WTC11 (cell line): ENCODE data around the gene FGF3. TPM values are rescaled to one million over a fixed set of nuclear protein-coding genes. Genes with fewer than 3 reads are reported as not detected.

Source experiments
- ATAC-seq: fragments of 200-7000 bp; cut with Tn5 transposase; 2 replicates; pipeline ENCODE4 v1.10.0; 2021; ENCODE audit warnings: mild to moderate bottlenecking, moderate library complexity
- CTCF ChIA-PET: fragments of 300-600 bp; sonication (Branson Sonifier 250); formaldehyde crosslinking; loops from one replicate; lab custom pipeline; 2021; ENCODE audit warnings: antibody characterized with exemption; lab: Charles Lee
- POLR2A ChIA-PET: fragments of 350-600 bp; sonication (Branson Sonifier 250); formaldehyde crosslinking; loops from one replicate; lab custom pipeline; 2021; ENCODE audit warnings: antibody characterized with exemption; lab: Charles Lee
- DNase-seq: peaks from one replicate; pipeline ENCODE4 v3.0.0; 2021; ENCODE audit warnings: low spot score
- H3K27ac Mint-ChIP-seq: 2 replicates; pipeline ENCODE4 v1.8.0; 2021; ENCODE audit warnings: mixed read lengths
- H3K27me3 Mint-ChIP-seq: 2 replicates; pipeline ENCODE4 v1.8.0; 2021; ENCODE audit warnings: low read depth, mild to moderate bottlenecking, moderate library complexity, mixed read lengths
- H3K36me3 Mint-ChIP-seq: 2 replicates; pipeline ENCODE4 v1.8.0; 2021; ENCODE audit warnings: mixed read lengths
- H3K4me1 Mint-ChIP-seq: 2 replicates; pipeline ENCODE4 v1.8.0; 2022; ENCODE audit warnings: mixed read lengths
- H3K4me3 Mint-ChIP-seq: 2 replicates; pipeline ENCODE4 v1.8.0; 2021; ENCODE audit warnings: mild to moderate bottlenecking, moderate library complexity, mixed read lengths
- H3K9me3 Mint-ChIP-seq: 2 replicates; pipeline ENCODE4 v1.8.0; 2021; ENCODE audit warnings: mixed read lengths
- CREM ChIP-seq: sonication (generic); formaldehyde crosslinking; IDR thresholded peaks from 2 replicates; pipeline ENCODE4 v1.8.1; 2022; ENCODE audit warnings: mild to moderate bottlenecking, missing genetic modification reagents, moderate library complexity
- ETV6 ChIP-seq: sonication (generic); formaldehyde crosslinking; IDR thresholded peaks from 2 replicates; pipeline ENCODE4 v1.8.1; 2022; ENCODE audit warnings: mild to moderate bottlenecking, missing genetic modification reagents
- FOXK1 ChIP-seq: sonication (generic); formaldehyde crosslinking; IDR thresholded peaks from 2 replicates; pipeline ENCODE4 v1.8.0; 2022; ENCODE audit warnings: mild to moderate bottlenecking, moderate library complexity, missing genetic modification reagents
- FOXP1 ChIP-seq: sonication (generic); formaldehyde crosslinking; IDR thresholded peaks from 2 replicates; pipeline ENCODE4 v1.8.0; 2022; ENCODE audit warnings: missing genetic modification reagents, mild to moderate bottlenecking, moderate library complexity, borderline replicate concordance
- GRHL2 ChIP-seq: fragments of 250-450 bp; sonication (Bioruptor Pico); IDR thresholded peaks from 2 replicates; pipeline ENCODE4 v1.8.0; 2022; ENCODE audit warnings: mild to moderate bottlenecking, moderate library complexity; ENCODE audit not compliant: insufficient replicate concordance, severe bottlenecking
- GTF2I ChIP-seq: fragments of 250-450 bp; sonication (Bioruptor Pico); conservative IDR thresholded peaks from 2 replicates; pipeline ENCODE4 v1.4.0; 2021; ENCODE audit warnings: mild to moderate bottlenecking
- MYBL2 ChIP-seq: sonication (generic); formaldehyde crosslinking; IDR thresholded peaks from 2 replicates; pipeline ENCODE4 v1.8.1; 2023; ENCODE audit warnings: mild to moderate bottlenecking, moderate library complexity, missing genetic modification reagents
- PRRX2 ChIP-seq: fragments of 250-450 bp; sonication (Bioruptor Pico); IDR thresholded peaks from 2 replicates; pipeline ENCODE4 v1.8.0; 2021; ENCODE audit warnings: mild to moderate bottlenecking
- TCF7 ChIP-seq: sonication (generic); formaldehyde crosslinking; IDR thresholded peaks from 2 replicates; pipeline ENCODE4 v1.8.0; 2022; ENCODE audit warnings: mild to moderate bottlenecking, low read depth, missing genetic modification reagents, moderate library complexity
- TP53 ChIP-seq: sonication (generic); formaldehyde crosslinking; IDR thresholded peaks from 2 replicates; pipeline ENCODE4 v1.8.1; 2023; ENCODE audit warnings: mild to moderate bottlenecking, missing genetic modification reagents
- ZNF232 ChIP-seq: sonication (generic); formaldehyde crosslinking; IDR thresholded peaks from 2 replicates; pipeline ENCODE4 v1.8.0; 2022; ENCODE audit warnings: mild to moderate bottlenecking, missing genetic modification reagents
- total RNA-seq: library from RNA; stranded (reverse); gene quantifications from 3 replicates; pipeline ENCODE4 v1.2.3, GENCODE V29; 2021
- TF ChIP-seq, protein P1 (sequence below): sonication (generic); formaldehyde crosslinking; IDR thresholded peaks from 2 replicates; pipeline ENCODE4 v1.8.1; 2023; ENCODE audit warnings: mild to moderate bottlenecking, missing genetic modification reagents, moderate library complexity
- TF ChIP-seq, protein P2 (sequence below): sonication (generic); formaldehyde crosslinking; IDR thresholded peaks from 2 replicates; pipeline ENCODE4 v1.8.1; 2022; ENCODE audit warnings: low read depth, mild to moderate bottlenecking, moderate library complexity, missing genetic modification reagents, borderline replicate concordance
- TF ChIP-seq, protein P3 (sequence below): sonication (generic); formaldehyde crosslinking; IDR thresholded peaks from 2 replicates; pipeline ENCODE4 v1.8.1; 2023; ENCODE audit warnings: mild to moderate bottlenecking, missing genetic modification reagents, borderline replicate concordance
- TF ChIP-seq, protein P4 (sequence below): sonication (generic); formaldehyde crosslinking; IDR thresholded peaks from 2 replicates; pipeline ENCODE4 v1.8.0; 2023; ENCODE audit warnings: mild to moderate bottlenecking, missing genetic modification reagents
- TF ChIP-seq, protein P5 (sequence below): sonication (generic); formaldehyde crosslinking; IDR thresholded peaks from 2 replicates; pipeline ENCODE4 v1.8.1; 2022; ENCODE audit warnings: missing genetic modification reagents, borderline replicate concordance
- TF ChIP-seq, protein P6 (sequence below): sonication (generic); formaldehyde crosslinking; IDR thresholded peaks from 2 replicates; pipeline ENCODE4 v1.8.1; 2022; ENCODE audit warnings: mild to moderate bottlenecking, moderate library complexity, missing genetic modification reagents
- TF ChIP-seq, protein P7 (sequence below): sonication (generic); formaldehyde crosslinking; IDR thresholded peaks from 2 replicates; pipeline ENCODE4 v1.8.1; 2023; ENCODE audit warnings: mild to moderate bottlenecking, missing genetic modification reagents, moderate library complexity

FGF3 gene
- total RNA-seq, 1 experiment from 2014 or later, result not detected

DNA sequence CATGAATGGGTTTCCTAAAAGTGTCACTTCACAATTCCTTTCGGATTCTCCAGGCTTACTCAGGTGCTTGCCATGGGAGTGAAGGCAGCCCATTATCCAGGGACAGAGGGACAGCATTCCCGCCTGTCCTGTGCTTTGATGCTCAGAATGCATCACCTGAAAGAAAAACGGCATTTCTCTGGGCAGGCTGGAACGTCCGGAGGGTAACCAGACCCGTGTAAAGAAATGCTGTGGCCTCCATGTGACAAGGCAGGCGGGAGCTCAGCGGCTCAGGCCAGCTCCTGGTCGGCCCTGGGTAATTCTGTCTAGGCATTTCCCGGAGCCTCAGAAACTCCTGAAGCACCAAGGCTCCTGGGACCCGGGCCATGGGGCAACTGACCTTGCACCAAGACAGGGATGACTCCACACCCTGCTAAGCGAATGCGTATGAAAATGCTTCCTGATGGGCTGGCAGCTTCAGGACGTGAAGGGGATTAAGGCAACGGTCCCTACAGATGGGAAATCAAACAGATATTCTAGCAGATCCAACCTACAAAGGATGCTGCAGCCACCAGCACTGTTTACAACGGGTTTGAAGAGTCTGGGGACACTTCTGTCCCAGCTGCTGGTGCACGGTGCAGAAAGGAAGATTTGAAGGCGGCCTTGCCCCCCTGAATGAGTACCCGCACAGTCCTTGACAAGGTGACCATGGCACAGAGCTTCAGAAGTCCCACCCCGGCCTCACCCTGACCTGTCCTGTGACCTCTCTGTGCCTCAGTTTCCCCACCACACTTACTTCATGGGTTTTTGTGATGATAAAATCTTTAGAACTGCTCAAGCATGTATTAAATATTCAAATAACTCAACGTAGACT, 13.6 kb upstream of the FGF3 start:
- Mint-ChIP-seq H3K4me3 (no peak overlapping the region), H3K9me3 (no peaks in the 10 kb centered on the region), H3K36me3 (no peaks in the 10 kb centered on the region), H3K27ac (peak overlapping the region; percentile 57; the same call in 1 of the 2 replicates), H3K27me3 (no peaks in the 10 kb centered on the region; the same call in 1 of the 2 replicates), H3K4me1 (peaks cover 28% of the 10 kb centered on the region)
- DNase-seq, result no peak
- ChIA-PET CTCF (interaction anchor here (0.6 to 2.3 kb wide), 9 partner anchors 10 to 149 kb away, joined by 3 to 16 read pairs (median 3); no protein-coding TSS in a partner anchor), POLR2A (no interaction called here)
- peak; percentile 64 for ATAC-seq
- TF ChIP-seq FOXK1, result no peak
- TF ChIP-seq, protein P1, sequence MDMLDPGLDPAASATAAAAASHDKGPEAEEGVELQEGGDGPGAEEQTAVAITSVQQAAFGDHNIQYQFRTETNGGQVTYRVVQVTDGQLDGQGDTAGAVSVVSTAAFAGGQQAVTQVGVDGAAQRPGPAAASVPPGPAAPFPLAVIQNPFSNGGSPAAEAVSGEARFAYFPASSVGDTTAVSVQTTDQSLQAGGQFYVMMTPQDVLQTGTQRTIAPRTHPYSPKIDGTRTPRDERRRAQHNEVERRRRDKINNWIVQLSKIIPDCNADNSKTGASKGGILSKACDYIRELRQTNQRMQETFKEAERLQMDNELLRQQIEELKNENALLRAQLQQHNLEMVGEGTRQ (CRISPR knock-in tag), result 0 out of 2 replicates have a peak, but pooled peaks have one; percentile 19

DNA sequence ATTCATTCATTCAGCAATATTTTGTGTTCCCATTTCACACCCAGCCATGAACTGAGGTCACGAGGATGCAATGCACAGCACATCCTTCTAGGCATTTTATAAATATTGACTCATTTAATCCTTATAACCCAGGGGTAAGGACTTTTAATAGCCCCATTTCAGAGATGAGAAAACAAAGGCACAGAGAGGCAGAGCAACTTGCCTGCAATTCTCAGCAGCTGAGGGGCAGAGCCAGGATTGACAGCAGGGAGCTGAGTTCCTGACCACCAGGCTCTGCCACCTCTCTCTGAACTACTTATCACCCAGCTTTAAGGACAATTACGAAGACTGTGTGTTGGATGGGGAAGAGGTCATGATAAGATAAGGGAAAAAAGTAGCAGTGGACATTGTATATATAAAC, 12.8 kb upstream of the FGF3 start:
- peaks cover 28% of the 10 kb centered on the region for H3K4me1 Mint-ChIP-seq
- H3K27me3 Mint-ChIP-seq, result no peaks in the 10 kb centered on the region; the same call in 1 of the 2 replicates
- ATAC-seq (no peak), DNase-seq (no peak)
- POLR2A ChIA-PET, result no interaction called here
- CTCF ChIA-PET, result interaction anchor here (0.9 to 2.3 kb wide), 7 partner anchors 10 to 148 kb away, joined by 3 to 16 read pairs (median 3); no protein-coding TSS in a partner anchor
- H3K9me3 Mint-ChIP-seq, result no peaks in the 10 kb centered on the region
- no peak overlapping the region for H3K4me3 Mint-ChIP-seq
- TF ChIP-seq GTF2I, result no peak
- TF ChIP-seq, protein P2, sequence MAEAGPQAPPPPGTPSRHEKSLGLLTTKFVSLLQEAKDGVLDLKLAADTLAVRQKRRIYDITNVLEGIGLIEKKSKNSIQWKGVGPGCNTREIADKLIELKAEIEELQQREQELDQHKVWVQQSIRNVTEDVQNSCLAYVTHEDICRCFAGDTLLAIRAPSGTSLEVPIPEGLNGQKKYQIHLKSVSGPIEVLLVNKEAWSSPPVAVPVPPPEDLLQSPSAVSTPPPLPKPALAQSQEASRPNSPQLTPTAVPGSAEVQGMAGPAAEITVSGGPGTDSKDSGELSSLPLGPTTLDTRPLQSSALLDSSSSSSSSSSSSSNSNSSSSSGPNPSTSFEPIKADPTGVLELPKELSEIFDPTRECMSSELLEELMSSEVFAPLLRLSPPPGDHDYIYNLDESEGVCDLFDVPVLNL, result no peak
- TF ChIP-seq, protein P3, sequence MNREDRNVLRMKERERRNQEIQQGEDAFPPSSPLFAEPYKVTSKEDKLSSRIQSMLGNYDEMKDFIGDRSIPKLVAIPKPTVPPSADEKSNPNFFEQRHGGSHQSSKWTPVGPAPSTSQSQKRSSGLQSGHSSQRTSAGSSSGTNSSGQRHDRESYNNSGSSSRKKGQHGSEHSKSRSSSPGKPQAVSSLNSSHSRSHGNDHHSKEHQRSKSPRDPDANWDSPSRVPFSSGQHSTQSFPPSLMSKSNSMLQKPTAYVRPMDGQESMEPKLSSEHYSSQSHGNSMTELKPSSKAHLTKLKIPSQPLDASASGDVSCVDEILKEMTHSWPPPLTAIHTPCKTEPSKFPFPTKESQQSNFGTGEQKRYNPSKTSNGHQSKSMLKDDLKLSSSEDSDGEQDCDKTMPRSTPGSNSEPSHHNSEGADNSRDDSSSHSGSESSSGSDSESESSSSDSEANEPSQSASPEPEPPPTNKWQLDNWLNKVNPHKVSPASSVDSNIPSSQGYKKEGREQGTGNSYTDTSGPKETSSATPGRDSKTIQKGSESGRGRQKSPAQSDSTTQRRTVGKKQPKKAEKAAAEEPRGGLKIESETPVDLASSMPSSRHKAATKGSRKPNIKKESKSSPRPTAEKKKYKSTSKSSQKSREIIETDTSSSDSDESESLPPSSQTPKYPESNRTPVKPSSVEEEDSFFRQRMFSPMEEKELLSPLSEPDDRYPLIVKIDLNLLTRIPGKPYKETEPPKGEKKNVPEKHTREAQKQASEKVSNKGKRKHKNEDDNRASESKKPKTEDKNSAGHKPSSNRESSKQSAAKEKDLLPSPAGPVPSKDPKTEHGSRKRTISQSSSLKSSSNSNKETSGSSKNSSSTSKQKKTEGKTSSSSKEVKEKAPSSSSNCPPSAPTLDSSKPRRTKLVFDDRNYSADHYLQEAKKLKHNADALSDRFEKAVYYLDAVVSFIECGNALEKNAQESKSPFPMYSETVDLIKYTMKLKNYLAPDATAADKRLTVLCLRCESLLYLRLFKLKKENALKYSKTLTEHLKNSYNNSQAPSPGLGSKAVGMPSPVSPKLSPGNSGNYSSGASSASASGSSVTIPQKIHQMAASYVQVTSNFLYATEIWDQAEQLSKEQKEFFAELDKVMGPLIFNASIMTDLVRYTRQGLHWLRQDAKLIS (CRISPR knock-in tag), result no peak
- TF ChIP-seq CREM (CRISPR knock-in tag), result no peak
- no peaks in the 10 kb centered on the region for H3K36me3 Mint-ChIP-seq
- no peak overlapping the region for H3K27ac Mint-ChIP-seq

DNA sequence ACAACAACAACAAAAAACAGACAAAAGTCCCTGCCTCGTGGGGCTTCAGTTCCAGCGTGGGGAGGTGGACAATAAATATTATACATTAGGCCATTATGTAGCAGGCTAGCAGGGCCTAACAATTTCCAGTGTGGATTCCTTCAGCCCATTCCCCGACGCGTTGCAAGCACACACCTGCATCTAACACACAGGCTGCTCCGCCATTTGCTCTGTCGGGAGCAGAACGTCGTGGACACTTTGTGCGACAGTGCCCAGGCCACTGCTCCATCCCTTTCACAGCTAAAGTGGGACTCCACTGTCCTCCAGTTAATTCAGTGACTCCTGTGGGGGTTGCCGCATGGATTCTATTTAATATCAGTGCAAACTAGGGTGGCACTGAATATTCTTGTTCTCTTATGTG, 10.9 kb upstream of the FGF3 start:
- peaks cover 4% of the 10 kb centered on the region for H3K27me3 Mint-ChIP-seq
- ATAC-seq (no peak), DNase-seq (no peak)
- peaks cover 28% of the 10 kb centered on the region for H3K4me1 Mint-ChIP-seq
- H3K27ac Mint-ChIP-seq, result no peak overlapping the region
- POLR2A ChIA-PET, result no interaction called here
- H3K9me3 Mint-ChIP-seq, result no peaks in the 10 kb centered on the region
- H3K36me3 Mint-ChIP-seq, result no peaks in the 10 kb centered on the region
- H3K4me3 Mint-ChIP-seq, result no peak overlapping the region
- CTCF ChIA-PET, result no interaction called here
- TF ChIP-seq, protein P4, sequence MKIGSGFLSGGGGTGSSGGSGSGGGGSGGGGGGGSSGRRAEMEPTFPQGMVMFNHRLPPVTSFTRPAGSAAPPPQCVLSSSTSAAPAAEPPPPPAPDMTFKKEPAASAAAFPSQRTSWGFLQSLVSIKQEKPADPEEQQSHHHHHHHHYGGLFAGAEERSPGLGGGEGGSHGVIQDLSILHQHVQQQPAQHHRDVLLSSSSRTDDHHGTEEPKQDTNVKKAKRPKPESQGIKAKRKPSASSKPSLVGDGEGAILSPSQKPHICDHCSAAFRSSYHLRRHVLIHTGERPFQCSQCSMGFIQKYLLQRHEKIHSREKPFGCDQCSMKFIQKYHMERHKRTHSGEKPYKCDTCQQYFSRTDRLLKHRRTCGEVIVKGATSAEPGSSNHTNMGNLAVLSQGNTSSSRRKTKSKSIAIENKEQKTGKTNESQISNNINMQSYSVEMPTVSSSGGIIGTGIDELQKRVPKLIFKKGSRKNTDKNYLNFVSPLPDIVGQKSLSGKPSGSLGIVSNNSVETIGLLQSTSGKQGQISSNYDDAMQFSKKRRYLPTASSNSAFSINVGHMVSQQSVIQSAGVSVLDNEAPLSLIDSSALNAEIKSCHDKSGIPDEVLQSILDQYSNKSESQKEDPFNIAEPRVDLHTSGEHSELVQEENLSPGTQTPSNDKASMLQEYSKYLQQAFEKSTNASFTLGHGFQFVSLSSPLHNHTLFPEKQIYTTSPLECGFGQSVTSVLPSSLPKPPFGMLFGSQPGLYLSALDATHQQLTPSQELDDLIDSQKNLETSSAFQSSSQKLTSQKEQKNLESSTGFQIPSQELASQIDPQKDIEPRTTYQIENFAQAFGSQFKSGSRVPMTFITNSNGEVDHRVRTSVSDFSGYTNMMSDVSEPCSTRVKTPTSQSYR (CRISPR knock-in tag), result no peak
- TF ChIP-seq, protein P5, sequence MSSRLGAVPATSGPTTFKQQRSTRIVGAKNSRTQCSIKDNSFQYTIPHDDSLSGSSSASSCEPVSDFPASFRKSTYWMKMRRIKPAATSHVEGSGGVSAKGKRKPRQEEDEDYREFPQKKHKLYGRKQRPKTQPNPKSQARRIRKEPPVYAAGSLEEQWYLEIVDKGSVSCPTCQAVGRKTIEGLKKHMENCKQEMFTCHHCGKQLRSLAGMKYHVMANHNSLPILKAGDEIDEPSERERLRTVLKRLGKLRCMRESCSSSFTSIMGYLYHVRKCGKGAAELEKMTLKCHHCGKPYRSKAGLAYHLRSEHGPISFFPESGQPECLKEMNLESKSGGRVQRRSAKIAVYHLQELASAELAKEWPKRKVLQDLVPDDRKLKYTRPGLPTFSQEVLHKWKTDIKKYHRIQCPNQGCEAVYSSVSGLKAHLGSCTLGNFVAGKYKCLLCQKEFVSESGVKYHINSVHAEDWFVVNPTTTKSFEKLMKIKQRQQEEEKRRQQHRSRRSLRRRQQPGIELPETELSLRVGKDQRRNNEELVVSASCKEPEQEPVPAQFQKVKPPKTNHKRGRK (CRISPR knock-in tag), result no peak
- TF ChIP-seq MYBL2 (CRISPR knock-in tag), result no peak
- no peak for TF ChIP-seq ZNF232 (CRISPR knock-in tag)
- no peak for TF ChIP-seq TCF7
- TF ChIP-seq PRRX2, result no peak
- no peak for TF ChIP-seq FOXP1 (CRISPR knock-in tag)
- TF ChIP-seq, protein P6, sequence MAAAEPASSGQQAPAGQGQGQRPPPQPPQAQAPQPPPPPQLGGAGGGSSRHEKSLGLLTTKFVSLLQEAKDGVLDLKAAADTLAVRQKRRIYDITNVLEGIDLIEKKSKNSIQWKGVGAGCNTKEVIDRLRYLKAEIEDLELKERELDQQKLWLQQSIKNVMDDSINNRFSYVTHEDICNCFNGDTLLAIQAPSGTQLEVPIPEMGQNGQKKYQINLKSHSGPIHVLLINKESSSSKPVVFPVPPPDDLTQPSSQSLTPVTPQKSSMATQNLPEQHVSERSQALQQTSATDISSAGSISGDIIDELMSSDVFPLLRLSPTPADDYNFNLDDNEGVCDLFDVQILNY, result no peak
- TF ChIP-seq, protein P7, sequence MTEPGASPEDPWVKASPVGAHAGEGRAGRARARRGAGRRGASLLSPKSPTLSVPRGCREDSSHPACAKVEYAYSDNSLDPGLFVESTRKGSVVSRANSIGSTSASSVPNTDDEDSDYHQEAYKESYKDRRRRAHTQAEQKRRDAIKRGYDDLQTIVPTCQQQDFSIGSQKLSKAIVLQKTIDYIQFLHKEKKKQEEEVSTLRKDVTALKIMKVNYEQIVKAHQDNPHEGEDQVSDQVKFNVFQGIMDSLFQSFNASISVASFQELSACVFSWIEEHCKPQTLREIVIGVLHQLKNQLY, result no peak
- no peak for TF ChIP-seq GRHL2 (CRISPR knock-in tag)
- TF ChIP-seq TP53 (CRISPR knock-in tag), result no peak
- no peak for TF ChIP-seq ETV6
